ENCODE measurements around the gene KLHL29. TPM values are rescaled to one million over a fixed set of nuclear protein-coding genes. Genes with fewer than 3 reads are reported as not detected.

Gene KLHL29
- total and polyA plus RNA-seq, 2 donors (not counting 3 experiments of a cell fraction or from before 2014, with no cell fraction given): 4.6 to 12.7 TPM

DNA sequence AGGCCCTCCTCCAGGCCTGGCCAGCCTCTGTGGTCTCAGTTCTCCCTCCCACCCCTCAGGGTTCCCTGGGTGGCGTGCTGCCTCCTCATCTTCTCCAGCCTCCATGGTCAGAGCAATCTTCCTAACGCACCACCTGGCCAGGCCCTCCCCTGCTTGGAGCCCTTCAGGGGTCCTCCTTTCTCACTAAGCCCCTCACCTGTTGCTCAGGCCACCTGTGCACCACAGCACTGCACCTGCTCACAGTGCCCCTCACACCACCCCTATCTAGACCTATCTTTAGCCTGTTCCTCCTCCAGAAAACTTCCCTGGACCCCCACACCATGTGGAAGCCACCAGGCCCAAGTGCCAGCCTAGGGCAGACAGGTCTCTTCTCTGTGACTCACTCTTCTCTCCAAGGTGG, 274.8 kb downstream of the KLHL29 start:
- BruUV-seq (replicated peaks): no TSS peak
- FAIRE-seq (no peak), DNase-seq (ENCODE audit: low read depth, low spot score) (no peak)
- TF ChIP-seq JUN (IDR thresholded peaks at IDR 0.05; ENCODE audit: borderline replicate concordance, insufficient read depth, insufficient read length, low read depth): no peak
- TF ChIP-seq MYC (IDR thresholded peaks at IDR 0.05; ENCODE audit: low read depth, low read length): no peak
- TF ChIP-seq EZH2 (IDR thresholded peaks at IDR 0.05; ENCODE audit: borderline replicate concordance, low read depth, low read length, severe bottlenecking): no peak
- TF ChIP-seq POLR2AphosphoS5 (IDR thresholded peaks at IDR 0.05; ENCODE audit: insufficient read depth, low read depth, low read length): no peak
- no peak for TF ChIP-seq MAX (IDR thresholded peaks at IDR 0.05; ENCODE audit: insufficient read depth, insufficient read length)
- no peak for TF ChIP-seq GATA2 (IDR thresholded peaks at IDR 0.05; ENCODE audit: insufficient read depth, insufficient read length, low read depth, low read length)
- no peak for TF ChIP-seq FOS (IDR thresholded peaks at IDR 0.05; ENCODE audit: borderline replicate concordance, insufficient read depth, low read length)
- TF ChIP-seq, protein P1, sequence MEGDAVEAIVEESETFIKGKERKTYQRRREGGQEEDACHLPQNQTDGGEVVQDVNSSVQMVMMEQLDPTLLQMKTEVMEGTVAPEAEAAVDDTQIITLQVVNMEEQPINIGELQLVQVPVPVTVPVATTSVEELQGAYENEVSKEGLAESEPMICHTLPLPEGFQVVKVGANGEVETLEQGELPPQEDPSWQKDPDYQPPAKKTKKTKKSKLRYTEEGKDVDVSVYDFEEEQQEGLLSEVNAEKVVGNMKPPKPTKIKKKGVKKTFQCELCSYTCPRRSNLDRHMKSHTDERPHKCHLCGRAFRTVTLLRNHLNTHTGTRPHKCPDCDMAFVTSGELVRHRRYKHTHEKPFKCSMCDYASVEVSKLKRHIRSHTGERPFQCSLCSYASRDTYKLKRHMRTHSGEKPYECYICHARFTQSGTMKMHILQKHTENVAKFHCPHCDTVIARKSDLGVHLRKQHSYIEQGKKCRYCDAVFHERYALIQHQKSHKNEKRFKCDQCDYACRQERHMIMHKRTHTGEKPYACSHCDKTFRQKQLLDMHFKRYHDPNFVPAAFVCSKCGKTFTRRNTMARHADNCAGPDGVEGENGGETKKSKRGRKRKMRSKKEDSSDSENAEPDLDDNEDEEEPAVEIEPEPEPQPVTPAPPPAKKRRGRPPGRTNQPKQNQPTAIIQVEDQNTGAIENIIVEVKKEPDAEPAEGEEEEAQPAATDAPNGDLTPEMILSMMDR (IDR thresholded peaks at IDR 0.05; ENCODE audit: extremely low read depth in 1 of 2, insufficient read depth in 1 of 2, low read depth in 1 of 2, low read length in 2 of 2): no peak
- no peak for TF ChIP-seq POLR2A (IDR thresholded peaks at IDR 0.05; ENCODE audit: low read depth, low read length)
- H3K4me2 ChIP-seq (ENCODE audit: insufficient read depth, low read length): no peak overlapping the region
- H3K4me1 ChIP-seq (ENCODE audit: control insufficient read depth, extremely low read depth, insufficient read depth, low read length): no peaks in the 10 kb centered on the region
- ChIA-PET POLR2A (no interaction called here), CTCF (no interaction called here)
- H3K4me3 ChIP-seq (replicated peaks in 1 of 3; ENCODE audit: insufficient read depth in 1 of 3, low read depth in 1 of 3, low read length in 3 of 3): no peak overlapping the region
- peaks cover 2 to 3% of the 10 kb centered on the region in 2 experiments for H3K27me3 ChIP-seq (ENCODE audit: control insufficient read depth in 2 of 2, insufficient read depth in 2 of 2, low read length in 2 of 2)
- H3K9me1 ChIP-seq (replicated peaks; ENCODE audit: control insufficient read depth, extremely low read depth, insufficient read depth, low read length): no peaks in the 10 kb centered on the region
- no peaks in the 10 kb centered on the region for H3K9me3 ChIP-seq (replicated peaks; ENCODE audit: control insufficient read depth, insufficient read depth, low read length)
- dilution Hi-C loops (cut with MboI; ENCODE audit: extremely low pct_ligation_motif_present, low sequenced_read_pairs): no loop called here
- H3K79me2 ChIP-seq (ENCODE audit: control insufficient read depth, insufficient read depth, low read length): no peaks in the 10 kb centered on the region
- no peaks in the 10 kb centered on the region for H3K36me3 ChIP-seq (ENCODE audit: control insufficient read depth in 2 of 2, extremely low read depth in 1 of 2, insufficient read depth in 2 of 2, low read length in 2 of 2)
- no peak overlapping the region for H2AFZ ChIP-seq (ENCODE audit: low read depth, low read length)
- H3K9ac ChIP-seq (replicated peaks; ENCODE audit: extremely low read depth, insufficient read depth, low read length): no peak overlapping the region
- no peaks in the 10 kb centered on the region for H4K20me1 ChIP-seq (replicated peaks; ENCODE audit: control insufficient read depth, extremely low read depth, insufficient read depth, low read length)
- H3K27ac ChIP-seq (ENCODE audit: insufficient read depth, low read depth, low read length): no peak overlapping the region
- intact Hi-C loops (cut with micrococcal nuclease): no loop called here

All from endothelial cell of umbilical vein (primary cell).